HEK293T (cell line): Measurements from ENCODE around the gene KCNMA1.

ENCODE experiments used
- ELF4 ChIP-seq: fragments of 450-650 bp; IDR thresholded peaks from 2 replicates; pipeline ENCODE4 v1.6.1; 2017; ENCODE audit warnings: antibody characterized with exemption
- SP1 ChIP-seq: fragments of 450-650 bp; IDR thresholded peaks from 2 replicates; pipeline ENCODE4 v1.6.1; 2017
- TARDBP ChIP-seq: fragments of 450-650 bp; IDR thresholded peaks from 2 replicates; pipeline ENCODE4 v1.6.1; 2016
- TF ChIP-seq, protein P1 (sequence below): fragments of 450-650 bp; IDR thresholded peaks from 2 replicates; pipeline ENCODE4 v1.6.1; 2016

DNA sequence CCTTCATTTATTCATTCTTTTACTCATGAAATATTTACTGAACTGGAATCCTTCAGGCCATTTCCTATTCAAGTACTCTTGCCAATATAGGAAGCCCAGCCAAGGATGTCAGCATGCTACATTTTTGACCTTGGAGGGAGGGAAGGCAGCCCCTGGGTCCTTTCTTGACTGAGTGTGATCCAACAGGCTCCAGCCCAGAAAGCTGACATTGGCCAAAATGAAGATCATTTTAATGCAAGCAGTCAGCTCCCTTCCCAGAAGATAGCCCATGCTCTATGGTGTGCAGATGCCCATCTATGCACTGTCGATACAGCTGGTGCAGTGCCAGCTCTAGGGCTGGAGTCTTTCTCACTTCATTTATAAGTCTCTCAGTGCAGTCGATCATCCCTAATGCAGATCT lies 646.0 kb downstream of the KCNMA1 start:
- TF ChIP-seq SP1, result no peak
- TF ChIP-seq, protein P1, sequence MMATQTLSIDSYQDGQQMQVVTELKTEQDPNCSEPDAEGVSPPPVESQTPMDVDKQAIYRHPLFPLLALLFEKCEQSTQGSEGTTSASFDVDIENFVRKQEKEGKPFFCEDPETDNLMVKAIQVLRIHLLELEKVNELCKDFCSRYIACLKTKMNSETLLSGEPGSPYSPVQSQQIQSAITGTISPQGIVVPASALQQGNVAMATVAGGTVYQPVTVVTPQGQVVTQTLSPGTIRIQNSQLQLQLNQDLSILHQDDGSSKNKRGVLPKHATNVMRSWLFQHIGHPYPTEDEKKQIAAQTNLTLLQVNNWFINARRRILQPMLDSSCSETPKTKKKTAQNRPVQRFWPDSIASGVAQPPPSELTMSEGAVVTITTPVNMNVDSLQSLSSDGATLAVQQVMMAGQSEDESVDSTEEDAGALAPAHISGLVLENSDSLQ, result no peak
- no peak for TF ChIP-seq ELF4
- no peak for TF ChIP-seq TARDBP
